22Rv1 (cell line): ENCODE measurements around the gene ARID1B.

Experiments used
- H3K27ac ChIP-seq: fragments of 450-650 bp; 2 replicates; pipeline ENCODE4 v1.5.1; 2017
- ZFX ChIP-seq: fragments of 450-650 bp; IDR thresholded peaks from 2 replicates; pipeline ENCODE4 v1.6.1; 2017; ENCODE audit warnings: antibody characterized with exemption, borderline replicate concordance
- TF ChIP-seq, protein P1 (sequence below): fragments of 450-650 bp; IDR thresholded peaks from 2 replicates; pipeline ENCODE4 v1.5.1; 2017; ENCODE audit warnings: mild to moderate bottlenecking

ARID1B gene

GRCh38 chr6:156806155-156806554 lies 29.0 kb downstream of the ARID1B start:
- TF ChIP-seq ZFX = no peak
- TF ChIP-seq, protein P1, sequence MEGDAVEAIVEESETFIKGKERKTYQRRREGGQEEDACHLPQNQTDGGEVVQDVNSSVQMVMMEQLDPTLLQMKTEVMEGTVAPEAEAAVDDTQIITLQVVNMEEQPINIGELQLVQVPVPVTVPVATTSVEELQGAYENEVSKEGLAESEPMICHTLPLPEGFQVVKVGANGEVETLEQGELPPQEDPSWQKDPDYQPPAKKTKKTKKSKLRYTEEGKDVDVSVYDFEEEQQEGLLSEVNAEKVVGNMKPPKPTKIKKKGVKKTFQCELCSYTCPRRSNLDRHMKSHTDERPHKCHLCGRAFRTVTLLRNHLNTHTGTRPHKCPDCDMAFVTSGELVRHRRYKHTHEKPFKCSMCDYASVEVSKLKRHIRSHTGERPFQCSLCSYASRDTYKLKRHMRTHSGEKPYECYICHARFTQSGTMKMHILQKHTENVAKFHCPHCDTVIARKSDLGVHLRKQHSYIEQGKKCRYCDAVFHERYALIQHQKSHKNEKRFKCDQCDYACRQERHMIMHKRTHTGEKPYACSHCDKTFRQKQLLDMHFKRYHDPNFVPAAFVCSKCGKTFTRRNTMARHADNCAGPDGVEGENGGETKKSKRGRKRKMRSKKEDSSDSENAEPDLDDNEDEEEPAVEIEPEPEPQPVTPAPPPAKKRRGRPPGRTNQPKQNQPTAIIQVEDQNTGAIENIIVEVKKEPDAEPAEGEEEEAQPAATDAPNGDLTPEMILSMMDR = no peak
- H3K27ac ChIP-seq = no peak overlapping the region

- H3K27ac ChIP-seq = no peak overlapping the region
- no peak for TF ChIP-seq ZFX
- TF ChIP-seq, protein P1 = no peak
Observed at GRCh38 chr6:156807028-156807427, 29.9 kb downstream of the ARID1B start.

- TF ChIP-seq ZFX = no peak
- TF ChIP-seq, protein P1 = no peak
- no peak overlapping the region for H3K27ac ChIP-seq
Observed at GRCh38 chr6:156807795-156808194, 30.6 kb downstream of the ARID1B start.

GRCh38 chr6:156808287-156808686 lies 31.1 kb downstream of the ARID1B start:
- no peak overlapping the region for H3K27ac ChIP-seq
- TF ChIP-seq, protein P1 = no peak
- TF ChIP-seq ZFX = no peak

DNA sequence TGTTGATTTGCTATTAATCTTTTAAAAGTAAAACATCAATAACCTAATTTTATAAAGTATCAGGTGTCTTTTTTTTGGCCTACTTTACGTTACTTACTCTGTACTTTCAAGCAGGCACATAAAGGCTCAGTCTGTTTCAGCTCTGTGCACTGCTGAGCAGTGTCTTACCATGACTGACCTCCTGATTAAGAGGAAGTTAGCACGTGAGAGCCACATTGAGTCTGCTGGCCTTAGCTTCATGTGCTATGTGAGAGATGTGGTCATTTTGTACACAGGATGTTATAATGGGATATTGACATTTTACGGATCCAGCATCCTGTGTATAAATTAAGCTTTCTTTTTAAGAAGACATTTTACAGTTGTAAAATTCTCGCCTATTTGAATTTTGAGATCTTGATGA lies 31.9 kb downstream of the ARID1B start:
- no peak for TF ChIP-seq ZFX
- TF ChIP-seq, protein P1 = no peak
- H3K27ac ChIP-seq = no peak overlapping the region

GRCh38 chr6:156809446-156810178 lies 32.4 kb downstream of the ARID1B start:
- TF ChIP-seq, protein P1 = no peak
- TF ChIP-seq ZFX = no peak
- H3K27ac ChIP-seq = no peak overlapping the region

DNA sequence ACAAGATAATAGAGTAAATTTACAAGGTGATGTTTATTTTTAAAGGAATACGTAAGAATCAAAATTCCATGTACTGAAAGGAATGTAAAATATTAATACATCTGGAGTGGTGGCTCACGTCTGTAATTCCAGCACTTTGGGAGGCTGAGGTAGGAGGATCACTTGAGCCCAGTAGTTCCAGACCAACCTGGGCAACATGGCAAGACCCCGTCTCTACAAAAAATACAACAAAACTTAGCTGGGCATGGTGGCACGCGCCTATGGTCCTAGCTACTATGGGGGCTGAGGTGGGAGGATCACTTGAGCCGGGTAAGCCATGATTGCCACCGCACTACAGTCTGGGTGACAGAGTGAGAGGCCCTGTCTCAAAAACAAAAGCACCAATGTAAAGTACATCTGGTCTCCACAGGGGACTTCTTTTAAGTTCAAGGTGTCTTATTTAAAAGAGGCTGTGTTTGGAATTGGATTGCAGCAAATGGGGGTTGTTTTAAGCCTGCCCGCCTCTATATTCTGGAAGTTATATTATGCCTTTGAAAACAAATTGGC lies 36.9 kb downstream of the ARID1B start:
- H3K27ac ChIP-seq = no peak overlapping the region
- no peak for TF ChIP-seq ZFX
- TF ChIP-seq, protein P1 = no peak
